HEK293 (cell line): ENCODE measurements around the gene GALT.
A peak's percentile ranks its signal among the peaks of the same experiment; 100 is the strongest.

Source experiments
- AEBP2 ChIP-seq: fragments of 450-650 bp; formaldehyde crosslinking; IDR thresholded peaks from 2 replicates; pipeline ENCODE4 v1.5.1; 2016; ENCODE audit warnings: missing biosample characterization, missing genetic modification characterization, borderline replicate concordance
- BCL11A ChIP-seq: fragments of 450-650 bp; formaldehyde crosslinking; IDR thresholded peaks from 2 replicates; pipeline ENCODE4 v1.5.1; 2016; ENCODE audit warnings: low read depth, missing biosample characterization, missing genetic modification characterization
- GLI2 ChIP-seq: fragments of 450-650 bp; formaldehyde crosslinking; IDR thresholded peaks from 2 replicates; pipeline ENCODE4; 2017; ENCODE audit warnings: missing biosample characterization, missing genetic modification characterization, low read depth, borderline replicate concordance
- GLIS2 ChIP-seq: fragments of 450-650 bp; formaldehyde crosslinking; IDR thresholded peaks from 2 replicates; pipeline ENCODE4 v1.5.1; 2016; ENCODE audit warnings: missing biosample characterization, missing genetic modification characterization
- HOXA7 ChIP-seq: sonication (generic); formaldehyde crosslinking; IDR thresholded peaks from 2 replicates; pipeline ENCODE4 v1.8.1; 2022; ENCODE audit warnings: missing genetic modification reagents, borderline replicate concordance
- INSM2 ChIP-seq: fragments of 450-650 bp; formaldehyde crosslinking; IDR thresholded peaks from 2 replicates; pipeline ENCODE4 v1.5.1; 2016; ENCODE audit warnings: missing biosample characterization, missing genetic modification characterization
- KLF10 ChIP-seq: fragments of 450-650 bp; IDR thresholded peaks from 2 replicates; pipeline ENCODE4 v1.5.1; 2018; ENCODE audit warnings: missing biosample characterization, mild to moderate bottlenecking, missing genetic modification characterization
- KLF7 ChIP-seq: fragments of 450-650 bp; formaldehyde crosslinking; IDR thresholded peaks from 2 replicates; pipeline ENCODE4 v1.5.1; 2016; ENCODE audit warnings: missing biosample characterization, missing genetic modification characterization, borderline replicate concordance
- MYNN ChIP-seq: fragments of 450-650 bp; formaldehyde crosslinking; IDR thresholded peaks from 2 replicates; pipeline ENCODE4 v1.5.1; 2016; ENCODE audit warnings: missing biosample characterization, missing genetic modification characterization, borderline replicate concordance
- SCRT2 ChIP-seq: fragments of 450-650 bp; formaldehyde crosslinking; IDR thresholded peaks from 2 replicates; pipeline ENCODE4 v1.5.1; 2016; ENCODE audit warnings: missing biosample characterization, missing genetic modification characterization
- SP2 ChIP-seq: fragments of 450-650 bp; formaldehyde crosslinking; IDR thresholded peaks from 2 replicates; pipeline ENCODE4 v1.5.1; 2016; ENCODE audit warnings: missing biosample characterization, missing genetic modification characterization
- SP7 ChIP-seq: fragments of 450-650 bp; formaldehyde crosslinking; IDR thresholded peaks from 2 replicates; pipeline ENCODE4 v1.5.1; 2016; ENCODE audit warnings: missing biosample characterization, missing genetic modification characterization
- TRIM28 ChIP-seq: IDR thresholded peaks from 2 replicates; pipeline ENCODE4 v1.6.1; 2011; ENCODE audit warnings: low read length, control low read depth, borderline replicate concordance
- WT1 ChIP-seq: fragments of 450-650 bp; formaldehyde crosslinking; IDR thresholded peaks from 2 replicates; pipeline ENCODE4 v1.5.1; 2016; ENCODE audit warnings: missing biosample characterization, missing genetic modification characterization
- ZBTB26 ChIP-seq: fragments of 450-650 bp; formaldehyde crosslinking; optimal IDR thresholded peaks from 2 replicates; pipeline ENCODE3; 2016; ENCODE audit warnings: missing biosample characterization, mild to moderate bottlenecking, missing genetic modification characterization
- ZBTB44 ChIP-seq: fragments of 450-650 bp; IDR thresholded peaks from 2 replicates; pipeline ENCODE4 v1.5.1; 2018; ENCODE audit warnings: missing biosample characterization, mild to moderate bottlenecking, missing genetic modification characterization
- ZFHX2 ChIP-seq: fragments of 450-650 bp; formaldehyde crosslinking; conservative IDR thresholded peaks from 2 replicates; pipeline ENCODE4 v1.5.1; 2016; ENCODE audit warnings: missing biosample characterization, missing genetic modification characterization
- ZFP37 ChIP-seq: fragments of 450-650 bp; formaldehyde crosslinking; IDR thresholded peaks from 2 replicates; pipeline ENCODE4 v1.5.1; 2016; ENCODE audit warnings: missing biosample characterization, missing genetic modification characterization
- ZFP41 ChIP-seq: fragments of 450-650 bp; formaldehyde crosslinking; IDR thresholded peaks from 2 replicates; pipeline ENCODE4 v1.5.1; 2016; ENCODE audit warnings: missing biosample characterization, missing genetic modification characterization, borderline replicate concordance
- ZNF146 ChIP-seq: fragments of 450-650 bp; formaldehyde crosslinking; IDR thresholded peaks from 2 replicates; pipeline ENCODE4 v1.5.1; 2016; ENCODE audit warnings: missing biosample characterization, missing genetic modification characterization
- ZNF155 ChIP-seq: fragments of 450-650 bp; formaldehyde crosslinking; IDR thresholded peaks from 2 replicates; pipeline ENCODE4 v1.5.1; 2016; ENCODE audit warnings: missing biosample characterization, missing genetic modification characterization
- ZNF324 ChIP-seq: fragments of 450-650 bp; formaldehyde crosslinking; IDR thresholded peaks from 2 replicates; pipeline ENCODE4 v1.5.1; 2016; ENCODE audit warnings: missing biosample characterization, missing genetic modification characterization
- ZNF37A ChIP-seq: fragments of 450-650 bp; IDR thresholded peaks from 2 replicates; pipeline ENCODE4 v1.5.1; 2018; ENCODE audit warnings: missing biosample characterization, missing genetic modification characterization
- ZNF398 ChIP-seq: fragments of 450-650 bp; formaldehyde crosslinking; IDR thresholded peaks from 2 replicates; pipeline ENCODE4 v1.5.1; 2017; ENCODE audit warnings: missing biosample characterization, missing genetic modification characterization
- ZNF529 ChIP-seq: fragments of 450-650 bp; formaldehyde crosslinking; IDR thresholded peaks from 2 replicates; pipeline ENCODE4 v1.5.1; 2017; ENCODE audit warnings: missing genetic modification characterization, missing biosample characterization; ENCODE audit not compliant: insufficient replicate concordance
- ZNF561 ChIP-seq: fragments of 450-650 bp; IDR thresholded peaks from 2 replicates; pipeline ENCODE4 v1.5.1; 2018; ENCODE audit warnings: missing biosample characterization, missing genetic modification characterization, borderline replicate concordance
- ZNF629 ChIP-seq: fragments of 450-650 bp; formaldehyde crosslinking; IDR thresholded peaks from 2 replicates; pipeline ENCODE4 v1.5.1; 2017; ENCODE audit warnings: missing biosample characterization, missing genetic modification characterization
- ZNF658 ChIP-seq: fragments of 450-650 bp; formaldehyde crosslinking; IDR thresholded peaks from 2 replicates; pipeline ENCODE4; 2016; ENCODE audit warnings: missing biosample characterization, missing genetic modification characterization
- ZNF660 ChIP-seq: fragments of 450-650 bp; IDR thresholded peaks from 2 replicates; pipeline ENCODE4 v1.5.1; 2018; ENCODE audit warnings: missing biosample characterization, mild to moderate bottlenecking, missing genetic modification characterization
- ZNF664 ChIP-seq: fragments of 450-650 bp; formaldehyde crosslinking; IDR thresholded peaks from 2 replicates; pipeline ENCODE4 v1.5.1; 2016; ENCODE audit warnings: missing biosample characterization, missing genetic modification characterization
- ZNF701 ChIP-seq: fragments of 450-650 bp; formaldehyde crosslinking; IDR thresholded peaks from 2 replicates; pipeline ENCODE4 v1.5.1; 2016; ENCODE audit warnings: missing biosample characterization, missing genetic modification characterization
- ZNF843 ChIP-seq: fragments of 450-650 bp; formaldehyde crosslinking; IDR thresholded peaks from 2 replicates; pipeline ENCODE4 v1.5.1; 2016; ENCODE audit warnings: missing biosample characterization, missing genetic modification characterization
- ZSCAN30 ChIP-seq: fragments of 450-650 bp; IDR thresholded peaks from 2 replicates; pipeline ENCODE4 v1.5.1; 2018; ENCODE audit warnings: missing biosample characterization, mild to moderate bottlenecking, missing genetic modification characterization, moderate library complexity

GALT gene

GRCh38 chr9:34611811-34612787, 34.4 kb upstream of the GALT start, which contains the start of gene RPP25L (continued):
- TF ChIP-seq ZNF629 (tag by site-specific recombination) (0 out of 2 replicates have a peak, but pooled peaks have one; percentile 29), INSM2 (tag by site-specific recombination) (no peak), GLI2 (tag by site-specific recombination) (no peak), ZNF146 (tag by site-specific recombination) (no peak), ZBTB44 (tag by site-specific recombination) (no peak), ZNF561 (tag by site-specific recombination) (no peak), AEBP2 (no peak), MYNN (tag by site-specific recombination) (no peak), ZBTB26 (tag by site-specific recombination) (peak; percentile 60), SCRT2 (tag by site-specific recombination) (no peak), ZNF843 (tag by site-specific recombination) (no peak), ZNF324 (tag by site-specific recombination) (no peak), HOXA7 (CRISPR knock-in tag) (no peak), ZFP41 (no peak), ZNF660 (tag by site-specific recombination) (peak; percentile 52), ZFHX2 (tag by site-specific recombination) (peak; percentile 63), KLF7 (tag by site-specific recombination) (no peak), GLIS2 (tag by site-specific recombination) (no peak; the same call in 1 of the 2 replicates), ZNF398 (tag by site-specific recombination) (peak; percentile 56), BCL11A (tag by site-specific recombination) (0 out of 2 replicates have a peak, but pooled peaks have one; percentile 21), SP7 (tag by site-specific recombination) (peak; percentile 36; the same call in 1 of the 2 replicates), KLF10 (no peak), ZNF701 (tag by site-specific recombination) (no peak), SP2 (tag by site-specific recombination) (peak; percentile 86), ZNF658 (tag by site-specific recombination) (no peak), ZNF155 (tag by site-specific recombination) (no peak), ZNF529 (tag by site-specific recombination) (no peak), ZNF664 (tag by site-specific recombination) (peak; percentile 61), ZFP37 (tag by site-specific recombination) (no peak), ZSCAN30 (tag by site-specific recombination) (no peak), WT1 (tag by site-specific recombination) (no peak), ZNF37A (tag by site-specific recombination) (no peak), TRIM28 (no peak)
